GM19455 (cell line): ENCODE results near the gene ZBTB20.

Experiments used
- ATAC-seq: cut with Tn5 transposase; IDR thresholded peaks from one replicate; pipeline ENCODE4 v1.9.1; 2021; ENCODE audit not compliant: unreplicated experiment

Gene ZBTB20

DNA sequence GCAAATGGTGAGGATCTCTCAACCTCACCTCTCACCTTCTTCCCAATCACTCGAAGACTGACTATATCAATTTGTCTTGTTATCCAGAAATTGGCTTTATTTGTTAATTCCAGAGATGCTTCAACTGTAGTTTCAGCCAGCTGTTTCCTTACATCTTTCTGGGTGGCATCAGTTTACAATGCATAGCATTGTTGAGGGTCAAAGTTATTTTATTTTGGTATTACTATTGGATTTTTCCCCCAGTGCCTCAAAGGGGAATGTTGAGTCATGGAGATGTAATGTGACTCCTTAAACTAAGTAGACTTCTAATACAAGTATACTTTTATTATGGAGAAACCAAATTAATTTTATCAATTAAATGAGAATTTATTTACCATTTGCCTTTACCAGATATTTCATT is 501.7 kb downstream of the ZBTB20 start:
- ATAC-seq, result no peak

- no peak for ATAC-seq
These were observed 502.7 kb downstream of the ZBTB20 start for GRCh38 chr3:114644367-114644766.

DNA sequence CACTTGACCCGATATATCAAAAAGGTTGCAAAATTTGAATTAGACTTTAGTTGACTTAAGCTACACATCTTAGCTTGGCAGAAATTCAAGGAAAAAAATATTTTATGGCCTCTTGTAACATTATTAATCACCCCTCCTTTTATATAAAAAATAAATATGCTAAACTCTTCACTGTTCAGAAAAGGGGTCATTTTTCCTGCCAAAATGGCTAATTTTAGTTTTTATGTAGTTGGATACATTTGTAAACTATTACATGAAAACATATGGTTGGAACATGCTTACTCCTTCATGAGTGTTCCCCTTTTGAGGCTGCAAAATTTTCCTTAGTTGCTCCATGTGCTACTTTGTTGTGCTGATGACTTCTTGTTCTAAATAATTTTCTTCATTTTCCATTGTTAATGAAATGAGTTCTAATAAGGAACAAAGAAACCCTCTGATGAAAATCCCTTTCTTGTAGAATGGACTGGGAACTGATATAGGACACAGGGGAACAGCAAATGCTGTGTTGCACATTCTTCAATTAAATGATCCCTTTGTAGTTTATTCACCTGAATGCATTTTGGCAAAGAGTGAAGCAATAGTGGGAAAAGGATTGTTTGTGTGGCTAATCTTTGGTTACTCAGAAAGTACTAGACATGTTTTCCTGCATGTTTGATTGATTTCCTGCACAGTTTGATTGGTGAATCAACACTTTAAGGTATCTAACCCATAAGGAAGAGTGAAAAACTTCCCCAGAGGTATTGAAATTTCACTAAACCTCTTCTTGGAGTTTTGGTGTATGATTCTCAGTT is 503.9 kb downstream of the ZBTB20 start:
- ATAC-seq, result no peak

DNA sequence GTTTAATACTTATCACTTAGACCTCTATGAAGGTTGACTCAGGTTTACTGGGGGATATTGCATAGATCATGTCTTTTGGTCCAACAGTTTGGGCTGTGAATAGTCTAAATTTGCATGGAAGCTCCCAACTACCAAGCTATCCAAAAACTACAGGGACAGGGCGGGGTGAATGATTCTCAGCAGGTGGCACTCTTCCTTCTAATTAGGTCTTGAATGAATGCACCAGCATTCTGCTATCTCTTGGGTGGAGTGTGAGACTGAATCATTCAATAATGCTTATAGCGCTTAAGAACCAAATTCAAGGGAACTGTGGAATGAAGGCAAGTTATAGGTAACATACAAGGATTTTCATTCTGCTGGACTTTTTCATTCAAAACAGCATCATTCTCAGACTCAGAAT is 507.0 kb downstream of the ZBTB20 start:
- no peak for ATAC-seq

GRCh38 chr3:114639171-114639570 is 507.9 kb downstream of the ZBTB20 start:
- no peak for ATAC-seq

DNA sequence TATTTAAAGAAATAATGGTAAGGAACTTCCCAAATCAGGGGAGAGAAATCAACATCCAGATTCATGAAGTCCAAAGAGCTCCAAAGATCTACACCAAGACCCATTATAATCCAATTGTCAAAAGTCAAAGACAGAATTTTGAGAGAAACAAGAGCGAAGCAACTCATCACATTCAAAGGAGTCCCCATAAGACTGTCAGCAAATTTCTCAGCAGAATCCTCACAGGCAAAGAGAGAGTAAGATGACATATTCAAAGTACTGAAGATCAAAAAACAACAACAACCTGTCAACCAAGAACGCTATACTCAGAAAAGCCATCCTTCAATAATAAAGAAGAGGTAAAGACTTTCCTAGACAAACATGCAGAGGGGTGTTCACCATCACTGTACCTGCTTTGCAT is 511.2 kb downstream of the ZBTB20 start:
- no peak for ATAC-seq

DNA sequence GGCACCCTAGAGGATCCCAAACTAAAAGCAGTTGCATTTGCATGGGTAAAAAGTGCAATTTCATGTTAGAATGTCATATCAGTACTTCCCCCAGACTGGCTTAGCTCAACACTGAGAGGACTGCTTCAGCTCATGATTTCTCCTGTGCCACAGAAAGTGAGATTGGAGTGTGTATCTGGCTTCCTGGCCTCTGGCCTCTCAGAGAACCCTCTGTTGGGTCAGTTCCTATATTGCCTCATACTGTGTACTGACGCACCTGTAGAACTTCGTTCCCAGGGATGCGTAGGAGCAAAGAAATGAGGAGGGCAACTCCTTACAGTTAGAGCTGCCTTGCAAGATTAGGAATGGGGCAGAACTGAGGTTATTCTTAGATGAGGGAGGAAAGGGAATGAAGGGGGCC is 512.5 kb downstream of the ZBTB20 start:
- ATAC-seq, result no peak

GRCh38 chr3:114632757-114633424 is 514.2 kb downstream of the ZBTB20 start:
- ATAC-seq, result no peak

DNA sequence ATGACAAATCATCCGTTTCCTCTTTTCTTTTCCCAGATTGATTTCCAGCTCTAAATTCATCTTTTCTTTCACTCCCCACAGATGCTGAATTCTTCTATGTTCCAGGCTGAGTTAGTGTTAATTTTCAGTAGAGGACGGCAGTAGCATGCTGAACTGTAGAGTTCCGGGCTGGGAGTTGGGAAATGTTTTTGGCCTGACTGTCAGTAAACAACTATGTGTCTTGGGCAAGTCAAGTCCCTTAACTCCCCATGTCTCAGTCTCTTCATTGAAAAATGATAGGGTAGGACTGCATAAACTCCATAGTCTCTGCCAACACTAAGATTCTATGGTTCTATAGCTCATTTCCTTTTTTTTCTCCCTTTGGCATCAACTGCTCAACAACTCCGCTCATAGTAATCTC is 519.3 kb downstream of the ZBTB20 start:
- no peak for ATAC-seq

GRCh38 chr3:114626751-114627150 is 520.3 kb downstream of the ZBTB20 start:
- no peak for ATAC-seq

- ATAC-seq, result no peak
These were observed 522.4 kb downstream of the ZBTB20 start for GRCh38 chr3:114624571-114625181.

- ATAC-seq, result no peak
These were observed 523.0 kb downstream of the ZBTB20 start for GRCh38 chr3:114624047-114624445.

DNA sequence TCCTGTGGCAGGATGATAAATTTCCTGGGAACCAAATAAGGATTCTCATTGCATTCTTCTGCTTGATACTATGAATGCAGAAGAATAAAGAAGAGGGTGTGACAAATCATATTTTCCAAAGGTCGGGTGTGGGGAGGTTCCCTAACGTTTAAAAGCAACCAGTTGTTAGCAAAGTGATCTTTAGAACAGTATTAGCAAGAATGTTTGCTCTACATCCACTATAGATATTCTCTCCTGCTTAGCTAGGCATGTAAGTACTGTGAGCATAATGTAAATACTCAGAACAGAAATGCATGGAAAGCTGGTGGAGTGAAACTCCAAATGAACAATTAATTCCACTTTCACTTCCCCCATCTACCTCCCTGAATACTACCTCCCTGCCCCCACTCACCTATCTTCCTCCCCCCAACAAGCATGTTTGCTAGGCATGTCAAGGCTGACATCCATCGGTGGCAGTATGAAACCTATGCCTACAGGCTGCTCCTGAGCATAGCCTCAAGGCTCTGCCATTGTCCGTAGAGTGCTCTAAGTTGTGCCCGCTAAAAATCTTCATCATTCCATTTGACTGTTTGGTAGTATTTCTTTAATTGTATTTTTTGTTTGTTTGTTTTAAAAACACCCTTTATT is 523.6 kb downstream of the ZBTB20 start:
- ATAC-seq, result no peak

- no peak for ATAC-seq
These were observed 525.1 kb downstream of the ZBTB20 start for GRCh38 chr3:114622001-114622400.

- no peak for ATAC-seq
These were observed 527.3 kb downstream of the ZBTB20 start for GRCh38 chr3:114619771-114620170.

- ATAC-seq, result no peak
These were observed 531.5 kb downstream of the ZBTB20 start for GRCh38 chr3:114615523-114616085.

DNA sequence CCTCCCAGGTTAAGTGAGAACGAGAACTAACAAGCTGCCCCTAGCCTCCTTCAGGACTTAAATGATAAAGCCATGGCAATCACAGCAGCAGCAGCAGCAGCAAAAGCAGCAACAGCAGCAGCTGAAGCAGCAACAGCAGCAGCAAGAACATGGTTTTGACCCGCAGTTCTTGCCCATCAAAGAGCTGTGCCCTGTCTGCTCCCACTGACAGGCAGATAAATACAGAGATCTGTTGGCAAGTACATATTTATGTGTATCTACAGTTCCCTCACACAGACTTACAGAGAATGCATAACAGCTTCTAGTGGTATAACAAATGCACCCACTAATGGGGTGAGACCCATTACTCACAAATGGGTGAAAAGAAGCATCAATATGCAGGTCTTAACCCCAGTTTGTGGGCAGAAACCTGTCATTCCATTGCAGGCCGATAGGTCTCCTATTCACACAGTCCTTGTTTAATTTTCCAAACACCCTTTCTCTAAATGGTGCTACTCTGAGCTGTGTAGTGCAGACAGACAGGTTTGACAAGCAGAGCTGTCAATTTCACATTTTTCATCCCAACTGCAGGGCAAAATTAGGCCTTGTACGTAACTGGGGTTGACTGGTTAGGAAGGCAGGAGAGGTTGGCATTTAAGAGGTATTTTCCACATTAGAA is 537.0 kb downstream of the ZBTB20 start:
- ATAC-seq, result no peak

DNA sequence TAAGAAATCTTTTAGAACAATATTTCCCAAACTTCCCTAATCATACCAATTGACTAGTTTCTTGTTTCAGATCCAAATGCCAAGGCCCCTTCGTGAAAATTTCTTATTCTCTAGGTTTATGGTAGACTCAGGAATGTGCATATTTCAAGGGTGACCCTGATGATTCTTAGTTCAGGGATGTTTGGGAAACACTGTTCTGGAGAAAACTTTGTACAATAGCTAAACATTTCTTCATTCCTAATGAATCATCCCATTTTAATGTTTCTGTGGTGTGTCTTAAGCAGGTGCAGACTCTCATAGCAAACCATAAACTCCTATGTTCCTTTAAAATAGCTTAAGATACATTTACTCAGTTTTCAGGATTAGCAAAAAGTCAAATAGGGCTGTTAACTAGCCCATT is 538.8 kb downstream of the ZBTB20 start:
- ATAC-seq, result no peak

GRCh38 chr3:114606336-114606735 is 540.8 kb downstream of the ZBTB20 start:
- ATAC-seq, result no peak

GRCh38 chr3:114600571-114600970 is 546.5 kb downstream of the ZBTB20 start:
- ATAC-seq, result no peak

DNA sequence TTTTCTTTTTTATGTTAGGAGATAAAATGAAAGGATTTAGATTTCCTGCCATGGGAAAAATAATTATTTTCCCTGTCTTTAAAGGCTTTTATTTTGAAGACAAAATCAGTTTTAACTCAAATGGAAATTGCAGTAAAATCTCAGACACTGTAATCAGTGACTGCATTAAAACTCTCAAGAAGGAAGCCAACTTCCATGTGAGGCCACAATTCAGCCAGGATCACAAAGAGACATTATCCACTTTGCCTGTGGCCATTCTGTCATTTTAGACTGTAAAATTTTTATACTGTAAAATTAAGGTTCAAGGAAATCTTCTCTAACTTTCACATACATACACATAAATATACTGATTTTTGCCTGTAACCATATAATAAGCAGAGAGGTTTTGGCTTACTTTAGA is 549.2 kb downstream of the ZBTB20 start:
- no peak for ATAC-seq
